Omental fat pad (tissue), 4 donors: ENCODE measurements around the gene RNF207. TPM values are rescaled to one million over a fixed set of nuclear protein-coding genes. Genes with fewer than 3 reads are reported as not detected.
"Not testable (repeated sequence)": the region's sequence is repeated elsewhere in the genome, so short reads cannot be mapped to it uniquely, and the experiment has no call there.

ENCODE experiments used
- ATAC-seq: fragments of 150-250 bp; one replicate; pipeline ENCODE4 v1.9.1; 2016; ENCODE audit warnings: mild to moderate bottlenecking, moderate library complexity; ENCODE audit not compliant: low FRiP score
- DNase-seq: peaks from one replicate; pipeline ENCODE4 v3.0.0-alpha.2; 2019; ENCODE audit warnings: low spot score
- CTCF ChIP-seq, 3 donors: fragments of 450-650 bp; IDR thresholded peaks; one replicate each; pipeline ENCODE4 v1.5.1; 2016 to 2017; ENCODE audit warnings: antibody characterized with exemption in 3 of 3, mild to moderate bottlenecking in 3 of 3, moderate library complexity in 2 of 3
- total RNA-seq, 4 donors: library from RNA; depleted of rRNA; stranded (reverse); fragments of >200 nt; gene quantifications; one replicate each; pipeline ENCODE4 v1.1.0, GENCODE V29; 2016

Gene RNF207
- total RNA-seq, 4 donors from 2014 or later, result 5.2 to 48.2 (median 9.5) TPM

GRCh38 chr1:6209661-6210580 lies 4.0 kb downstream of the RNF207 start:
- no peak for TF ChIP-seq CTCF (IDR thresholded peaks at IDR 0.05)
- no peak for DNase-seq
- ATAC-seq, result no peak

DNA sequence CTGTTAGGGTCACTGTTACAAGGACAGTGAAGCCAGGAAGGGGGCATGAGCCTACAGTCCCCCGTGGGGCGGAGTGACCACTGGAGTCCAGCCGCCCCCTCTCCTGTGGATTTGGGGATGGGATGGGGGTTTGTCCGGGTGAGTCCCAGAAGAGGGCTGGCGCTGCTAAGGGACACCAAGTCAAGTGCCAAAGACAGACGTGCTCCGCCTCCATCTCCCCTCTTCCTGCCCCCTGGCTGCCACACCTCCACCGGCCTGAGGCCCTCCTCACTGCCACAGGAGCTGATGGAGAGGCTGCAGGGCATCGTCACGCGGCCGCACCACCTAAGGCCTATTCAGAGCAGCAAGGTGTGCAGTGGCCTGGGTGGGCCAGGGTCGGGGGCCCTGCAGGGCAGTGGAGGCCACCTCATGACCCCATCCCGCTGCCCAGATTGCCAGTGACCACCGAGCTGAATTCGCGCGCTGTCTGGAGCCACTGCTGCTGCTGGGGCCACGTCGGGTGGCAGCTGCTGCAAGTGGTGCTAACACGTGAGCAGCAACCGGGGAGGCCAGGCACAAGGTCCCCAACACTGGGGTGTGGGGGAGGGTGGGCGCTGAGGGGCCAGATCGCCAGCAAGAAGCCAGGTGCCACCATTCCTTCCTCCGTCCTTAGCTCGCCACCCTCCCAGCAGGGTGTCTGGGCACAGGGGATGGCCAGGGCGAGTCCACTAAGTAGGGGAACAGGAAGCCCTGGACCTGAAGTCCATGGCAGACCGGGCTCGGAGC lies 4.9 kb downstream of the RNF207 start:
- DNase-seq (no peak), ATAC-seq (no peak)
- no peak for TF ChIP-seq CTCF (IDR thresholded peaks at IDR 0.05)

DNA sequence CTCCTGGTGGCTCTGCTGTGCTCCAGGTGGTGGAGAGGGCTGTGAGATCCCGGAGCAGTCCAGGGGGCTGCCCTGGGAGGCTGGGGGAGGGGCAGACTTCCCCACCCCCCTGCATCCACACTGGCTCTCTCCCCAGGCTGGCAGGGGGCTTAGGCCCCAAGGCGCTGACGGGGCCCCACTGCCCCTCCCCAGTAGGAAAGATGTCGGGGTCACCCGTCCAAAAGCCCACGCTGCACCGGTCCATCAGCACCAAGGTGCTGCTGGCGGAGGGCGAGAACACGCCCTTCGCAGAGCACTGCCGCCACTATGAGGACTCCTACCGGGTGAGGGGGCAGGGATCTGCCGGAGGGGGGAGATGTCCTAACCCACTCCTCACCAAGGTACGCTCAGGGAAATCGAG lies 5.8 kb downstream of the RNF207 start:
- DNase-seq, result no peak
- TF ChIP-seq CTCF (IDR thresholded peaks at IDR 0.05), result no peak
- ATAC-seq, result no peak

- DNase-seq (no peak), ATAC-seq (no peak)
- TF ChIP-seq CTCF (IDR thresholded peaks at IDR 0.05), result no peak
Observed at GRCh38 chr1:6212193-6212959, 6.5 kb downstream of the RNF207 start.

GRCh38 chr1:6218375-6219164 lies 12.7 kb downstream of the RNF207 start:
- DNase-seq, result no peak
- ATAC-seq, result no peak
- TF ChIP-seq CTCF (IDR thresholded peaks at IDR 0.05), result no peak

DNA sequence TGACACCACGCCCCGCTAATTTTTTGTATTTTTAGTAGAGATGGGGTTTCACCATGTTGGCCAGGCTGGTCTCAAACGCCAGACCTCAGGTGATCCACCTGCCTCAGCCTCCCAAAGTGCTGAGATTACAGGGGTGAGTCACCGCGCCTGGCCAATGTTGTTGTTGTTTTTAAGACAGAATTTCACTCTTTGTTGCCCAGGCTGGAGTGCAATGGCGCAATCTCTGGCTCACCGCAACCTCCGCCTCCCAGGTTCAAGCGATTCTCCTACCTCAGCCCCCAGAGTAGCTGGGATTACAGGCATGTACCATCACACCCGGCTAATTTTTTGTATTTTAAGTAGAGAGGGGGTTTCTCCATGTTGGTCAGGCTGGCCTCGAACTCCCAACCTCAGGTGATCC lies 13.7 kb downstream of the RNF207 start:
- not testable (repeated sequence) for ATAC-seq, DNase-seq
